Right lobe of liver (tissue), 4 donors: ENCODE results near the gene CRYBA4.

Source experiments
- CTCF ChIP-seq, 4 donors: fragments of 200-600 bp in 3 of 4; fragments of 450-650 bp in 1 of 4; IDR thresholded peaks; one replicate each; pipeline versions ENCODE4 v1.5.1 to v1.8.0; 2016 to 2022; ENCODE audit warnings: antibody characterized with exemption in 4 of 4, mild to moderate bottlenecking in 2 of 4
- POLR2A ChIP-seq: fragments of 450-650 bp; IDR thresholded peaks from one replicate; pipeline ENCODE4 v1.6.1; 2017; ENCODE audit warnings: antibody characterized with exemption, mild to moderate bottlenecking
- donor health status: DM: no; HTN: no; CAD: no.
- donor health status: DM: no; HTN: no; CAD: no.
- donor health status: DM: no; HTN: yes; CAD: no.

GRCh38 chr22:26587991-26588613 is 33.7 kb upstream of the CRYBA4 start:
- TF ChIP-seq CTCF (IDR thresholded peaks at IDR 0.05) (no peak), POLR2A (no peak)
